ENCODE results near the gene PITPNC1.

DNA sequence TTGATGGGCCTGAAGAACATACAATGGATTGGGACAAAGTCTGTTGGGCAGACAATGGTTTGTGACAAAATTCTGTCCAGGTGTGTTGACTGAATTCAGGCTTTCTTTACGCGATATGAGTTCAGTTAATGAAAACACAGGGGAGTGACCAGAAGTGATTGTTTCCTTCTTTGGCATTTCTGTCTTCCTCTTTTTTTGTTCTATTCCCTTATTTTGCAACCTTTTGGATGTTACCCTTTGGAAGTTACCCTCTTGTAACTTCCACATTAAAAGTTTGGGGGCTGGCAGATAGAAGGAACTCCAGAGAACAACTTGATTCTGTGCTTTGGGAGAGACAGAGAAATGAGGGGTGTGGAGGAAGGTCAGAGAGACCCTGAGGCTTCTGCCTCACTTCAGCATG, 126.7 kb downstream of the PITPNC1 start:
- TF ChIP-seq, protein P1, sequence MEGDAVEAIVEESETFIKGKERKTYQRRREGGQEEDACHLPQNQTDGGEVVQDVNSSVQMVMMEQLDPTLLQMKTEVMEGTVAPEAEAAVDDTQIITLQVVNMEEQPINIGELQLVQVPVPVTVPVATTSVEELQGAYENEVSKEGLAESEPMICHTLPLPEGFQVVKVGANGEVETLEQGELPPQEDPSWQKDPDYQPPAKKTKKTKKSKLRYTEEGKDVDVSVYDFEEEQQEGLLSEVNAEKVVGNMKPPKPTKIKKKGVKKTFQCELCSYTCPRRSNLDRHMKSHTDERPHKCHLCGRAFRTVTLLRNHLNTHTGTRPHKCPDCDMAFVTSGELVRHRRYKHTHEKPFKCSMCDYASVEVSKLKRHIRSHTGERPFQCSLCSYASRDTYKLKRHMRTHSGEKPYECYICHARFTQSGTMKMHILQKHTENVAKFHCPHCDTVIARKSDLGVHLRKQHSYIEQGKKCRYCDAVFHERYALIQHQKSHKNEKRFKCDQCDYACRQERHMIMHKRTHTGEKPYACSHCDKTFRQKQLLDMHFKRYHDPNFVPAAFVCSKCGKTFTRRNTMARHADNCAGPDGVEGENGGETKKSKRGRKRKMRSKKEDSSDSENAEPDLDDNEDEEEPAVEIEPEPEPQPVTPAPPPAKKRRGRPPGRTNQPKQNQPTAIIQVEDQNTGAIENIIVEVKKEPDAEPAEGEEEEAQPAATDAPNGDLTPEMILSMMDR (IDR thresholded peaks at IDR 0.05) = no peak
- TF ChIP-seq POLR2A (IDR thresholded peaks at IDR 0.05) = no peak

All from Peyer's patch (tissue), 4 donors.